ENCODE results near the gene EPHA4. TPM values are rescaled to one million over a fixed set of nuclear protein-coding genes. Genes with fewer than 3 reads are reported as not detected.

Gene EPHA4
- total and polyA plus RNA-seq, 4 donors = 0.43 to 2.3 (median 1.1) TPM

GRCh38 chr2:221370076-221370856 lies 201.8 kb downstream of the EPHA4 start:
- DNase-seq (ENCODE audit: low spot score) = no peak
- no peak for TF ChIP-seq SP1 (IDR thresholded peaks at IDR 0.05)
- no peak for TF ChIP-seq HNF4G (IDR thresholded peaks at IDR 0.05)
- Histone ChIP-seq H3K9me3 (ENCODE audit: control insufficient read depth in 4 of 4, low read length in 3 of 4) (peaks cover 0 to 1% (median 0%) of the 10 kb centered on the region in 4 donors), H3K4me1 (ENCODE audit: control insufficient read depth in 4 of 4, insufficient read depth in 4 of 4, low read length in 3 of 4) (no peaks in the 10 kb centered on the region), H3K9ac (ENCODE audit: low read depth in 1 of 2, low read length in 2 of 2) (no peak overlapping the region), H3K27me3 (ENCODE audit: control insufficient read depth in 4 of 4, insufficient read depth in 4 of 4, low read length in 3 of 4) (peaks cover 0 to 4% (median 1%) of the 10 kb centered on the region in 4 donors), H3K36me3 (ENCODE audit: control insufficient read depth in 4 of 4, insufficient read depth in 3 of 4, low read depth in 1 of 4, low read length in 3 of 4) (no peaks in the 10 kb centered on the region), H3K27ac (ENCODE audit: low read depth in 1 of 2, low read length in 2 of 2) (no peak overlapping the region), H3K4me3 (ENCODE audit: low read depth in 1 of 3, low read length in 3 of 3) (no peak overlapping the region)
- WGBS = 79% methylated on average over 9 of the region's 9 CpGs

Measured in liver (tissue), 9 donors.